ENCODE data around the gene SP1.

Gene SP1

DNA sequence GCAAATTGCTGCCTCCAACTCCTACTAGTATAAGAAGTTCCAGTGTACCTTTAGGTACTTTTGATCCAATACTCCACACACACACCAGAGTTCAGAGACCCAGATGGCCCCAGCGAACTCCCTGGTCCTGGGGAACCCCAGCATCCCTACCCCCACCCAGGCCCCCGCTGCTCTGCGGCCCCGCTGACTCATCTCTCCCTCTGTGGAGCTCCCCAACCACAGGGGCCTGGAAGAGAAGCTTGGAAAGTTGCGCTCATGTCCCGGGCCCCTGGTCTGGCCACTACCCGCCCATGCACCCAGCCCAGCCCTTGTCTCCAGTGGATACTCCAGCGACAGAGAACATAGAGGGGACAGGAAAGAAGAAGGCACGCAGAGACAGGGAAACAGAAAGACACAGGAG is 39.6 kb upstream of the SP1 start:
- 88 to 90% methylated on average over 9 of the region's 9 CpGs for WGBS, 2 experiments

DNA sequence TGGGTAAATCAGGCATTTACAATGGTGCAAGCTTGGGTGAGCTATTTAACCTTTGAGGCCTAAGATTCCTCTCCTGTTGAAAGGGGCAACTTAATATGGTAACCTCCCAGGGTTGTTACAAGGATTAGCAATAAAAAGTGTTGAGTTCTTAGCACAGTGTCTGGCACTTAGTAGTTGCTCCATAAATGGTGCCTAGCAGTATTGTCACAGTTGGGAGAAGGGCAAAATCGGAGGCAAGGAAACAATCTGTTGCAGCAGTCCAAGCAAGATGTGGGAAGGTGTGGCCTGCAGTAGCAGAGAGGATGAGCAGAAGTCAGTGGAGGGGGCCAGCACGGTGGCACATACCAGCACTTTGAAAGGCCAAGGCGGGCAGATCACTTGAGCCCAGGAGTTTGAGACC is 36.5 kb upstream of the SP1 start:
- Histone ChIP-seq H3K27me3 (ENCODE audit: control insufficient read depth, insufficient read depth, low read length, poor library complexity, severe bottlenecking) (no peaks in the 10 kb centered on the region), H3K9me3 (ENCODE audit: control insufficient read depth, low read length) (no peaks in the 10 kb centered on the region), H3K27ac (ENCODE audit: insufficient read depth, low read depth, low read length, poor library complexity, severe bottlenecking) (no peak overlapping the region), H3K36me3 (ENCODE audit: control insufficient read depth, insufficient read depth, low read length) (no peaks in the 10 kb centered on the region), H3K4me3 (ENCODE audit: insufficient read depth, low read depth, low read length) (no peak overlapping the region), H3K4me1 (ENCODE audit: control insufficient read depth, insufficient read depth, low read length) (peaks cover 31% of the 10 kb centered on the region)
- WGBS, 2 experiments = 55% methylated on average over 3 of the region's 3 CpGs

More for the DNA sequence above, 39.6 kb upstream of the SP1 start:
- H3K4me1 ChIP-seq (ENCODE audit: control insufficient read depth, insufficient read depth, low read length) = peaks cover 47% of the 10 kb centered on the region
- H3K27ac ChIP-seq (ENCODE audit: insufficient read depth, low read depth, low read length, poor library complexity, severe bottlenecking) = no peak overlapping the region
- no peak overlapping the region for H3K4me3 ChIP-seq (ENCODE audit: insufficient read depth, low read depth, low read length)
- H3K36me3 ChIP-seq (ENCODE audit: control insufficient read depth, insufficient read depth, low read length) = no peaks in the 10 kb centered on the region
- H3K27me3 ChIP-seq (ENCODE audit: control insufficient read depth, insufficient read depth, low read length, poor library complexity, severe bottlenecking) = no peaks in the 10 kb centered on the region
- no peaks in the 10 kb centered on the region for H3K9me3 ChIP-seq (ENCODE audit: control insufficient read depth, low read length)

DNA sequence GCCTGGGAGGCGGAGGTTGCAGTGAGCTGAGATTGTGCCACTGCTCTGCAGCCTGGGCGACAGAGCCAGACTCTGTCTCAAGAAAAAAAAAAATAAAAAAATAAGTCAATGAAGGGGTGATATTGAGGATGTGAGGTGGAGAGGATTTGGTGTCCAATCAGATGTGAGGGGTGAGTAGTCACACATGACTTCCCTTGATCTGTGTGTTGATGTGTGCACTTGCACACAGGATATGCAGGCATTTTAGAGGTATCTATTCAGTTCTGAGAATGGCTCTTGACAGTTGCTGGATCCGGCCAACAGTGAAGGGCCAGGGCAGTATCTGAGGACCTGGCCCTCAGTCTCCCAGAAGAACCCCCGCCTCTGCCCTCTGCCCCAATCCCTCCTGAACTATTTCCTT is 36.0 kb upstream of the SP1 start:
- Histone ChIP-seq H3K9me3 (ENCODE audit: control insufficient read depth, low read length) (no peaks in the 10 kb centered on the region), H3K27me3 (ENCODE audit: control insufficient read depth, insufficient read depth, low read length, poor library complexity, severe bottlenecking) (no peaks in the 10 kb centered on the region), H3K4me3 (ENCODE audit: insufficient read depth, low read depth, low read length) (peak overlapping the region; percentile 55), H3K27ac (ENCODE audit: insufficient read depth, low read depth, low read length, poor library complexity, severe bottlenecking) (no peak overlapping the region), H3K4me1 (ENCODE audit: control insufficient read depth, insufficient read depth, low read length) (peaks cover 26% of the 10 kb centered on the region), H3K36me3 (ENCODE audit: control insufficient read depth, insufficient read depth, low read length) (no peaks in the 10 kb centered on the region)
- 94 to 95% methylated on average over 4 of the region's 4 CpGs for WGBS, 2 experiments

DNA sequence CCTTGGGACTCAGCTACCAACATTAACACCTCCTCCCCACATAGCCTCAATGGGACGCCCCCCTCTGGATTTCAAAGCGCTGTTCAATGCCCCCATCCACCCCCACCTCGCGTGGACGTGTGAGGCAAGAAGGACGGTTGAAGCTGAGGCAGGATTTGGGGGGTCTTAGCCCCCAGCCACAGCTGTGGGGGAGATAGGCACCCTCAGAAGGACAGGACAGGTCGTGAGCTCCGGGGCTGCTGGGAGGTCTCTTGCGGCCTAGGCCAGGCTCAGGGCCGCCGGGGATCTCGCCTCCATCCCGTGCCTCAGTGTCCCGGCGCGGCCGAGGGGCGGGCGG is 35.5 kb upstream of the SP1 start:
- WGBS, 2 experiments = 7 to 8% methylated on average over 19 of the region's 19 CpGs
- no peaks in the 10 kb centered on the region for H3K36me3 ChIP-seq (ENCODE audit: control insufficient read depth, insufficient read depth, low read length)
- H3K4me3 ChIP-seq (ENCODE audit: insufficient read depth, low read depth, low read length) = peak overlapping the region; percentile 55
- H3K27me3 ChIP-seq (ENCODE audit: control insufficient read depth, insufficient read depth, low read length, poor library complexity, severe bottlenecking) = no peaks in the 10 kb centered on the region
- H3K27ac ChIP-seq (ENCODE audit: insufficient read depth, low read depth, low read length, poor library complexity, severe bottlenecking) = no peak overlapping the region
- H3K9me3 ChIP-seq (ENCODE audit: control insufficient read depth, low read length) = no peaks in the 10 kb centered on the region
- peaks cover 24% of the 10 kb centered on the region for H3K4me1 ChIP-seq (ENCODE audit: control insufficient read depth, insufficient read depth, low read length)

DNA sequence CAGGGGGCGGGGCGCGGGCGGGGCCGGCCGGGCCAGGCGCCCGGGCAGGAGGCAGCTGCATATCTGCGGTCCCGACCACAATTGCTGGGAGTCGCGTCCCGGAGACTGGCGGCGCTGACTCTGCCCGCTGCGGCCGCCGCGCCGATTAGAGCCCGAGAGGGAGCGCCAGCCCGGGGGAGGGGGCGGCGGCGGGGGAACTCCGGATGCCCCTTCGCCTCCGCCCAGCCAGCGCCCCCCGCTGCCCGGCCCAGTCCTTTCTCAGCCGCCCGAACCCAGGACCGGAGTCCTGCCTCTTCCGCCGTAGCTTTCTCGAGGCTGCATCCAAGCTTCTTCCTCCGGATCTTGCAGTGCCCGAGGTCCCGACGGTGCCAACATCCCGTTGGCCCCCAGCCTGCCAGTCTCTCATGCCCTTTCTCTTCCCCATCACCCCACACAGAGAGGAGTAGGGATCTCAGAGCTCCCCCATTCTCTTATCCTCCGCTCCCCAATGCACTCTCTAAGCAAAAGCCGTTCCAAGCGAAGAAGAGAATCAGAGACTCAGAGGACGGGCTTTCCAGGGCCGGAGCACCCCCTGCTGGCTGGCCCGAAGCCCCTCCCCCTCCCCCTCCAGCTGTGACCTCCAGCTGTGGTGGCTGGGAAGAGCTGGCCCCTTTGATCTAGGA is 35.0 kb upstream of the SP1 start:
- H3K27ac ChIP-seq (ENCODE audit: insufficient read depth, low read depth, low read length, poor library complexity, severe bottlenecking) = peak overlapping the region; percentile 84
- no peaks in the 10 kb centered on the region for H3K27me3 ChIP-seq (ENCODE audit: control insufficient read depth, insufficient read depth, low read length, poor library complexity, severe bottlenecking)
- peak overlapping the region; percentile 55 for H3K4me3 ChIP-seq (ENCODE audit: insufficient read depth, low read depth, low read length)
- WGBS, 2 experiments = 0% methylated on average over 50 of the region's 50 CpGs
- no peaks in the 10 kb centered on the region for H3K36me3 ChIP-seq (ENCODE audit: control insufficient read depth, insufficient read depth, low read length)
- no peaks in the 10 kb centered on the region for H3K9me3 ChIP-seq (ENCODE audit: control insufficient read depth, low read length)
- H3K4me1 ChIP-seq (ENCODE audit: control insufficient read depth, insufficient read depth, low read length) = peaks cover 24% of the 10 kb centered on the region

DNA sequence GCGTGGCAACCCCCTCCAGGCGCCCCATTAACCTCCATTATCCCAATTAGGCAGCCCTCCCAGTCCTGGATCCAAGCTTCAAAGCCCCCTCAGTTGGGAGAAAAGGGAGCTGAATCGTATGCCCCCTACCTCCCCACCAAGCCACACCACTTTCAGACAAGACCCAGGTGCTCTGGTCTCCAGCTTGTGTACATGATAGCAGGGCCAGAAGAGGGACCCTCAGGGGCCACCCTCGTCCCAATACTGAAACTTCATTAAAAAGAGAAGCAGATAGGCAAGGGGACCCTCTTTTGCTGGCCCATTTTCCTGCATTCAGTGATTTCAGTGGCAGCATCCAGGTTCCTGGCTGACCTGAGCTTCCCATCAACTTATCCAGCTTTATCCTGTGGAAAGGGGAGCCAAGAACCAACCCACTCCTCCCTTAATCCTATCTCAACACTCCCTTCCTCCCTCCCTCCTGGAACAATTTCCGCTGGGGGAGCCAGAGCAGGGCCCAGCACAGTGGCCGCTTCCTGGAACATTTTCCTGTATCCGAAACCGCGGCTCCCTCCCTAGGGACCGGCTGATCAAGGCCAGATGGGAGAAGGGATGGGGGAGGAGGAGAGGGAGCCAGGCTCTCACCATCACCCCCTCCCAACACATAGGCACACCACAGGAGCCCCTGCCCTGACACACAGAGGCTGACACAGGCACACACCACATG is 34.3 kb upstream of the SP1 start:
- WGBS, 2 experiments = 21 to 34% methylated on average over 9 of the region's 10 CpGs
- Histone ChIP-seq H3K4me3 (ENCODE audit: insufficient read depth, low read depth, low read length) (peak overlapping the region; percentile 55), H3K27ac (ENCODE audit: insufficient read depth, low read depth, low read length, poor library complexity, severe bottlenecking) (no peak overlapping the region)

DNA sequence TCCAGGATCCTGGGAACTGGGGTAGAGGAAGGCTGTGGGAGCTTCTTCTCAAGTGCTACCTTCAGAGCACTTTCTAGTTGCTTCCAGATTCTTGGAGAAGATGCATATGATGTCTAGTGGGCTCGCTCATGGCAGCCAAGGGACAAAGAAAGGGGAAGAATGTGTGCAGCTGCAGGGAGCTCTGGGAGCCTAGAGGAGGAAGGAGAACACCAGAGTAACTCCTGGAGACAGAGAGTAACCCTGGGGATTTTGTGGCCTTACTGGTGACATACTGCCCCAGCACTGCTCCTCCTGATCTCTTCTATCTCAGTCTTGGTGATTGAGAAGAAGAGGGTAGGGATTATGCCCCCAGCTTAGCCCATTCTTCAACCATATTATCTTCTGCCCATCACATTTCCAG is 33.5 kb upstream of the SP1 start:
- Histone ChIP-seq H3K36me3 (ENCODE audit: control insufficient read depth, insufficient read depth, low read length) (no peaks in the 10 kb centered on the region), H3K27me3 (ENCODE audit: control insufficient read depth, insufficient read depth, low read length, poor library complexity, severe bottlenecking) (no peaks in the 10 kb centered on the region), H3K4me3 (ENCODE audit: insufficient read depth, low read depth, low read length) (no peak overlapping the region), H3K9me3 (ENCODE audit: control insufficient read depth, low read length) (no peaks in the 10 kb centered on the region), H3K27ac (ENCODE audit: insufficient read depth, low read depth, low read length, poor library complexity, severe bottlenecking) (no peak overlapping the region), H3K4me1 (ENCODE audit: control insufficient read depth, insufficient read depth, low read length) (peaks cover 24% of the 10 kb centered on the region)
- 85 to 88% methylated on average over 1 of the region's 1 CpG for WGBS, 2 experiments

More for the DNA sequence above, 34.3 kb upstream of the SP1 start:
- no peaks in the 10 kb centered on the region for H3K27me3 ChIP-seq (ENCODE audit: control insufficient read depth, insufficient read depth, low read length, poor library complexity, severe bottlenecking)
- H3K36me3 ChIP-seq (ENCODE audit: control insufficient read depth, insufficient read depth, low read length) = no peaks in the 10 kb centered on the region
- H3K4me1 ChIP-seq (ENCODE audit: control insufficient read depth, insufficient read depth, low read length) = peaks cover 24% of the 10 kb centered on the region
- no peaks in the 10 kb centered on the region for H3K9me3 ChIP-seq (ENCODE audit: control insufficient read depth, low read length)

DNA sequence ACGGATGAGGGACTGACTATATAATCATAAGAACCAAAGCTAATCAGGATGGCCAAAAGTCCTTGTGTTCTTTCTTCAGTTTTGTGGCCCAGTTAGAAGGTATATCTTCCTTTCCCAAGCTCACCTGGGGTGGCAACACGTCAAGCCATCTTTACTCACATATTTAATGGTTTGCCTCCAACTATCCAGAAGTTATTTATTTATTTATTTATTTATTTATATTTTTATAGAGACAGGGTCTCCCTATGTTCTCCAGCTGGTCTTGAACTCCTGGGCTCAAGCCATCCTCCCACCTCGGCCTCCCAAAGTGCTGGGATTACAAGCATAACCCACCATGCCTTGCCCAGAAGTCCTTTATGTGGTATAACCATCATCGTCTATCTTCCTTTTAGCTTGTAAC is 32.1 kb upstream of the SP1 start:
- H3K4me1 ChIP-seq (ENCODE audit: control insufficient read depth, insufficient read depth, low read length) = peaks cover 24% of the 10 kb centered on the region
- H3K36me3 ChIP-seq (ENCODE audit: control insufficient read depth, insufficient read depth, low read length) = no peaks in the 10 kb centered on the region
- H3K27me3 ChIP-seq (ENCODE audit: control insufficient read depth, insufficient read depth, low read length, poor library complexity, severe bottlenecking) = no peaks in the 10 kb centered on the region
- no peak overlapping the region for H3K27ac ChIP-seq (ENCODE audit: insufficient read depth, low read depth, low read length, poor library complexity, severe bottlenecking)
- no peak overlapping the region for H3K4me3 ChIP-seq (ENCODE audit: insufficient read depth, low read depth, low read length)
- WGBS, 2 experiments = 96 to 98% methylated on average over 3 to 4 of the region's 4 CpGs
- no peaks in the 10 kb centered on the region for H3K9me3 ChIP-seq (ENCODE audit: control insufficient read depth, low read length)

DNA sequence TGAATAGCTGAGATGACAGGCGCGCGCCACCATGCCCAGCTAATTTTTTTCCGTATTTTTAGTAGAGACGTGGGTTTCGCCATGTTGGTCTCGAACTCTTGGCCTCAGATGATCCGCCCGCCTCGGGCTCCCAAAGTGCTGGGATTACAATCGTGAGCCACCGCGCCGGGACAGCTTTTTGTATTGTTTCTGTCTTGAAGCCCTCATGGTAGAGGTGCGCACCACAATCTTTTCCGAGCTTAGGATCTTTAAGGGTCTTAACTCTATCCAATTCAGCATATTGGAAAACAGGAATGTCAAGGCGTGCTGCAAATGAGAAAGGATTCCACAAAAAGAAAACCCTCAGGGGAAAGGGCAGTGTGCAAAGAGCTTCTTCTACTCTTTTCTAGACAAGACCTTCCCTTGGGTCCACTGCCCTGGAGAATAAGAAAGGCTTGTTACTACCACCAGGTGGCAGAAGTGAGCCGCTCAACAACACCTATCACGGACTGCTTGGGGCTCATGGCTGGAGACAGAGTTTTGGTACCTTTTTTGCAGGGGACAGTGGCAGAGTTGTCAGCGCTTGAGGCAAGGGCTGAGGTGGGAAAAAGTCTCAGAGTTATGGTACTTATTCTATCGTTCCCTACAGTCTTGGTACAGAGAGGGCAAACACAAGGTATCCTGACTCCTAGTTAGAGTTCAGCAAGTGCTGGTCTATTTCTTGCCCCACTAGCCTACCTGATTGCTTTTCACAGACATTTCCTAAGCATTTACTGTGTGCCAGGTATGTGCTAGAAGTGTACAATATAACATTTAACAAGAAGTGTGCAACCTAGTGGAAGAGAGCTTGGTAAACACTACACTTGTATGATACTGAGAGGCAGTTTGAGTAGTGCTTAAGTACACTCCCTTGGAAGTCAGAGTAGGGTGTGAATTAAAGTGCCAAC is 27.4 kb upstream of the SP1 start:
- no peaks in the 10 kb centered on the region for H3K27me3 ChIP-seq (ENCODE audit: control insufficient read depth, insufficient read depth, low read length, poor library complexity, severe bottlenecking)
- H3K9me3 ChIP-seq (ENCODE audit: control insufficient read depth, low read length) = no peaks in the 10 kb centered on the region
- 70 to 71% methylated on average over 21 of the region's 21 CpGs for WGBS, 2 experiments
- no peaks in the 10 kb centered on the region for H3K36me3 ChIP-seq (ENCODE audit: control insufficient read depth, insufficient read depth, low read length)
- H3K4me1 ChIP-seq (ENCODE audit: control insufficient read depth, insufficient read depth, low read length) = no peaks in the 10 kb centered on the region
- H3K27ac ChIP-seq (ENCODE audit: insufficient read depth, low read depth, low read length, poor library complexity, severe bottlenecking) = no peak overlapping the region
- no peak overlapping the region for H3K4me3 ChIP-seq (ENCODE audit: insufficient read depth, low read depth, low read length)

DNA sequence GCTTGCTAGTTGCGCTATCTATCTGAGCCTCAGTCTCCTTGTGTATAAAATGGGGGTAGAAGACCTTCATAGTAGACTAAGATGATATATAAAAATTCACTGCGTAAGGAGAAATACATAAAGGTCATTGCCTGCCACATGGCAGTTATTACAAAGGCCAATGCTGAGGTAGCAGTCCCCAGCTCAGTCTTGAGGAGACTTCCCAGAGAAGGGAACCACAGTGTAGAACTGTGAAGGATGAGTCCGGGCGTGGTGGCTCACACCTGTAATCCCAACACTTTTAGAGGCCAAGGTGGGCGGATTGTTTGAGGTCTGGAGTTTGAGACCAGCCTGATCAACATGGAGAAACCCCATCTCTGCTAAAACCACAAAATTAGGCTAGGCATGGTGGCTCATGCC is 26.7 kb upstream of the SP1 start:
- Histone ChIP-seq H3K9me3 (ENCODE audit: control insufficient read depth, low read length) (no peaks in the 10 kb centered on the region), H3K27ac (ENCODE audit: insufficient read depth, low read depth, low read length, poor library complexity, severe bottlenecking) (no peak overlapping the region), H3K4me1 (ENCODE audit: control insufficient read depth, insufficient read depth, low read length) (no peaks in the 10 kb centered on the region), H3K27me3 (ENCODE audit: control insufficient read depth, insufficient read depth, low read length, poor library complexity, severe bottlenecking) (no peaks in the 10 kb centered on the region), H3K4me3 (ENCODE audit: insufficient read depth, low read depth, low read length) (no peak overlapping the region), H3K36me3 (ENCODE audit: control insufficient read depth, insufficient read depth, low read length) (no peaks in the 10 kb centered on the region)
- 94 to 95% methylated on average over 5 of the region's 5 CpGs for WGBS, 2 experiments
